ES-I3 (cell line): ENCODE results near the gene NPDC1.
"Not testable (repeated sequence)": the region's sequence is repeated elsewhere in the genome, so short reads cannot be mapped to it uniquely, and the experiment has no call there.

Source experiments
- H3K36me3 ChIP-seq: 2 replicates; pipeline ENCODE4 v1.6.1; 2013; ENCODE audit warnings: mild to moderate bottlenecking, low read length, control low read depth, moderate library complexity; ENCODE audit not compliant: insufficient read depth
- H3K4me1 ChIP-seq: 2 replicates; pipeline ENCODE4 v1.6.1; 2013; ENCODE audit warnings: mild to moderate bottlenecking, control low read depth, low read length; ENCODE audit not compliant: insufficient read depth
- H3K9ac ChIP-seq: 2 replicates; pipeline ENCODE4 v1.6.1; 2013; ENCODE audit warnings: low read depth, mild to moderate bottlenecking, low read length, moderate library complexity
- H3K9me3 ChIP-seq: 2 replicates; pipeline ENCODE4 v1.6.1; 2013; ENCODE audit warnings: mild to moderate bottlenecking, low read length, moderate library complexity; ENCODE audit not compliant: control insufficient read depth, insufficient read depth

NPDC1 gene

GRCh38 chr9:137067860-137068538 is 22.0 kb upstream of the NPDC1 start:
- no peaks in the 10 kb centered on the region for H3K36me3 ChIP-seq
- H3K4me1 ChIP-seq: peaks cover 4% of the 10 kb centered on the region; the same call in 1 of the 2 replicates
- no peaks in the 10 kb centered on the region for H3K9me3 ChIP-seq
- no peak overlapping the region for H3K9ac ChIP-seq

- Histone ChIP-seq H3K4me1 (peaks cover 4% of the 10 kb centered on the region; the same call in 1 of the 2 replicates), H3K36me3 (no peaks in the 10 kb centered on the region), H3K9ac (no peak overlapping the region), H3K9me3 (no peaks in the 10 kb centered on the region)
Measured at GRCh38 chr9:137066096-137066861, 20.3 kb upstream of the NPDC1 start.

GRCh38 chr9:137065336-137065967 is 19.5 kb upstream of the NPDC1 start:
- Histone ChIP-seq H3K36me3 (no peaks in the 10 kb centered on the region), H3K9ac (no peak overlapping the region), H3K9me3 (no peaks in the 10 kb centered on the region), H3K4me1 (peaks cover 4% of the 10 kb centered on the region; the same call in 1 of the 2 replicates)

GRCh38 chr9:137064880-137065164 is 18.8 kb upstream of the NPDC1 start:
- H3K36me3 ChIP-seq: no peaks in the 10 kb centered on the region
- no peaks in the 10 kb centered on the region for H3K9me3 ChIP-seq
- no peak overlapping the region for H3K9ac ChIP-seq
- peaks cover 4% of the 10 kb centered on the region; the same call in 1 of the 2 replicates for H3K4me1 ChIP-seq

- H3K4me1 ChIP-seq: peaks cover 4% of the 10 kb centered on the region; the same call in 1 of the 2 replicates
- H3K36me3 ChIP-seq: no peaks in the 10 kb centered on the region
- H3K9ac ChIP-seq: no peak overlapping the region
- no peaks in the 10 kb centered on the region for H3K9me3 ChIP-seq
Measured at GRCh38 chr9:137064027-137064879, 18.3 kb upstream of the NPDC1 start.

GRCh38 chr9:137063311-137064026 is 17.5 kb upstream of the NPDC1 start:
- Histone ChIP-seq H3K9me3 (no peaks in the 10 kb centered on the region), H3K9ac (no peak overlapping the region), H3K4me1 (peaks cover 4% of the 10 kb centered on the region; the same call in 1 of the 2 replicates), H3K36me3 (no peaks in the 10 kb centered on the region)

- not testable (repeated sequence) for H3K9ac ChIP-seq, H3K36me3 ChIP-seq, H3K4me1 ChIP-seq, H3K9me3 ChIP-seq
Measured at GRCh38 chr9:137062798-137063197, 16.8 kb upstream of the NPDC1 start.

- Histone ChIP-seq H3K9me3 (no peaks in the 10 kb centered on the region), H3K36me3 (no peaks in the 10 kb centered on the region), H3K9ac (no peak overlapping the region), H3K4me1 (no peaks in the 10 kb centered on the region)
Measured at GRCh38 chr9:137062384-137062783, 16.4 kb upstream of the NPDC1 start.

- H3K36me3 ChIP-seq: no peaks in the 10 kb centered on the region
- H3K9ac ChIP-seq: no peak overlapping the region
- H3K9me3 ChIP-seq: no peaks in the 10 kb centered on the region
- no peaks in the 10 kb centered on the region; the same call in 1 of the 2 replicates for H3K4me1 ChIP-seq
Measured at GRCh38 chr9:137058521-137059234, 12.7 kb upstream of the NPDC1 start.

- no peaks in the 10 kb centered on the region; the same call in 1 of the 2 replicates for H3K4me1 ChIP-seq
- no peaks in the 10 kb centered on the region for H3K9me3 ChIP-seq
- no peak overlapping the region for H3K9ac ChIP-seq
- H3K36me3 ChIP-seq: no peaks in the 10 kb centered on the region
Measured at GRCh38 chr9:137057545-137057944, 11.6 kb upstream of the NPDC1 start.

GRCh38 chr9:137056739-137057415 is 10.9 kb upstream of the NPDC1 start:
- H3K9me3 ChIP-seq: no peaks in the 10 kb centered on the region
- no peaks in the 10 kb centered on the region for H3K36me3 ChIP-seq
- H3K4me1 ChIP-seq: no peaks in the 10 kb centered on the region; the same call in 1 of the 2 replicates
- no peak overlapping the region for H3K9ac ChIP-seq

GRCh38 chr9:137055385-137056364 is 9.7 kb upstream of the NPDC1 start:
- H3K9me3 ChIP-seq: no peaks in the 10 kb centered on the region
- H3K36me3 ChIP-seq: no peaks in the 10 kb centered on the region
- H3K9ac ChIP-seq: no peak overlapping the region
- H3K4me1 ChIP-seq: no peaks in the 10 kb centered on the region; the same call in 1 of the 2 replicates
